Inflammatory macrophage treated with lipopolysaccharide for 1 hour (primary cell): ENCODE data around the gene KRT28.
"Not testable (repeated sequence)": the region's sequence is repeated elsewhere in the genome, so short reads cannot be mapped to it uniquely, and the experiment has no call there.

Source experiments
- DNase-seq, 2 donors: peaks; one replicate each; pipeline ENCODE4 v3.0.0-alpha.2; 2020 to 2022

KRT28 gene

GRCh38 chr17:40778461-40778860, 21.3 kb downstream of the KRT28 start:
- no peak for DNase-seq

- no peak for DNase-seq
These were observed 21.8 kb downstream of the KRT28 start for GRCh38 chr17:40777971-40778370.

- DNase-seq, result no peak
These were observed 22.3 kb downstream of the KRT28 start for GRCh38 chr17:40777459-40777858.

GRCh38 chr17:40775945-40776344, 23.8 kb downstream of the KRT28 start:
- DNase-seq, result no peak

GRCh38 chr17:40772101-40772500, 27.7 kb downstream of the KRT28 start, which contains the start of gene KRT26:
KRT26 (minus strand) TSS chr17:40772201; CDS start chr17:40772113, 88 bp downstream.
- no peak for DNase-seq

GRCh38 chr17:40765657-40766056, 34.1 kb downstream of the KRT28 start:
- no peak for DNase-seq

GRCh38 chr17:40763752-40764151, 36.0 kb downstream of the KRT28 start:
- DNase-seq, result no peak

- no peak for DNase-seq
These were observed 39.4 kb downstream of the KRT28 start for GRCh38 chr17:40760105-40761016.

GRCh38 chr17:40755231-40755630, 44.5 kb downstream of the KRT28 start, which contains the start of gene KRT25:
KRT25 (minus strand) TSS chr17:40755331; CDS start chr17:40755271, 60 bp downstream.
- no peak for DNase-seq

- DNase-seq, result no peak
These were observed 46.0 kb downstream of the KRT28 start for GRCh38 chr17:40753804-40754203.

GRCh38 chr17:40751065-40751464, 48.7 kb downstream of the KRT28 start:
- no peak for DNase-seq

- DNase-seq, result no peak
These were observed 49.4 kb downstream of the KRT28 start for GRCh38 chr17:40750391-40750790.

GRCh38 chr17:40748666-40749065, 51.1 kb downstream of the KRT28 start:
- not testable (repeated sequence) for DNase-seq
